NB4 (cell line): Measurements from ENCODE around the gene CLEC12A.

ENCODE experiments used
- DNase-seq: peaks from one replicate; pipeline ENCODE4 v3.0.0; 2010; ENCODE audit warnings: low read depth
- H3K4me3 ChIP-seq: one replicate; pipeline ENCODE4 v1.5.1; 2011; ENCODE audit warnings: mild to moderate bottlenecking, low read depth, low read length, moderate library complexity
- MYC ChIP-seq: IDR thresholded peaks from 2 replicates; pipeline ENCODE4 v1.6.1; 2011; ENCODE audit warnings: low read depth, low read length
- POLR2A ChIP-seq: IDR thresholded peaks from 2 replicates; pipeline ENCODE4 v1.6.1; 2011; ENCODE audit warnings: mild to moderate bottlenecking; ENCODE audit not compliant: insufficient read length; ENCODE audit errors: extremely low read depth
- TF ChIP-seq, protein P1 (sequence below): IDR thresholded peaks from 2 replicates; pipeline ENCODE4 v1.6.1; 2011; ENCODE audit warnings: low read depth, low read length
- TF ChIP-seq, protein P2 (sequence below): IDR thresholded peaks from one replicate; pipeline ENCODE4 v1.5.1; 2012; ENCODE audit warnings: low read depth, low read length

The CLEC12A gene

DNA sequence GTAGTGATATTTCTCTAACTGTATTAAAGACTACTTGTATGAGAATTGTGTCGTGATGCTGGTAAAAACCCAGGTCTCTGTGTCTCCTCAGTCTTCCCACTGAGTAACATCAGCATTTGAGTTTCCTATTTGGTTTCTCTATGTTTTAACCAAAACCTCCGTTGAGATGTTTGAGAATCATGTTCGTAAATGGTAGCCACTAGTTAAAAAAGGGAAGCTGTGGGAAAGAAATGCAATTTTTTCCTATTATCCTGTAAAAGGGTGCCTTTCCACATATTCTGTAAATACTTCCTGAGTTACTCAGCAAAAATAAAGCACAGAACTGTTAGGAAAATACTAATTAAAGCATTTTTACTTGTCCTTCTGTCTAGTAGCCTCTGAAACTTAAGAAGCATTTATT, 20.7 kb downstream of the CLEC12A start:
- no peak overlapping the region for H3K4me3 ChIP-seq
- TF ChIP-seq POLR2A (no peak), MYC (no peak)
- TF ChIP-seq, protein P1, sequence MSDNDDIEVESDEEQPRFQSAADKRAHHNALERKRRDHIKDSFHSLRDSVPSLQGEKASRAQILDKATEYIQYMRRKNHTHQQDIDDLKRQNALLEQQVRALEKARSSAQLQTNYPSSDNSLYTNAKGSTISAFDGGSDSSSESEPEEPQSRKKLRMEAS = no peak
- TF ChIP-seq, protein P2, sequence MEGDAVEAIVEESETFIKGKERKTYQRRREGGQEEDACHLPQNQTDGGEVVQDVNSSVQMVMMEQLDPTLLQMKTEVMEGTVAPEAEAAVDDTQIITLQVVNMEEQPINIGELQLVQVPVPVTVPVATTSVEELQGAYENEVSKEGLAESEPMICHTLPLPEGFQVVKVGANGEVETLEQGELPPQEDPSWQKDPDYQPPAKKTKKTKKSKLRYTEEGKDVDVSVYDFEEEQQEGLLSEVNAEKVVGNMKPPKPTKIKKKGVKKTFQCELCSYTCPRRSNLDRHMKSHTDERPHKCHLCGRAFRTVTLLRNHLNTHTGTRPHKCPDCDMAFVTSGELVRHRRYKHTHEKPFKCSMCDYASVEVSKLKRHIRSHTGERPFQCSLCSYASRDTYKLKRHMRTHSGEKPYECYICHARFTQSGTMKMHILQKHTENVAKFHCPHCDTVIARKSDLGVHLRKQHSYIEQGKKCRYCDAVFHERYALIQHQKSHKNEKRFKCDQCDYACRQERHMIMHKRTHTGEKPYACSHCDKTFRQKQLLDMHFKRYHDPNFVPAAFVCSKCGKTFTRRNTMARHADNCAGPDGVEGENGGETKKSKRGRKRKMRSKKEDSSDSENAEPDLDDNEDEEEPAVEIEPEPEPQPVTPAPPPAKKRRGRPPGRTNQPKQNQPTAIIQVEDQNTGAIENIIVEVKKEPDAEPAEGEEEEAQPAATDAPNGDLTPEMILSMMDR = no peak
- peak; percentile 19 for DNase-seq

DNA sequence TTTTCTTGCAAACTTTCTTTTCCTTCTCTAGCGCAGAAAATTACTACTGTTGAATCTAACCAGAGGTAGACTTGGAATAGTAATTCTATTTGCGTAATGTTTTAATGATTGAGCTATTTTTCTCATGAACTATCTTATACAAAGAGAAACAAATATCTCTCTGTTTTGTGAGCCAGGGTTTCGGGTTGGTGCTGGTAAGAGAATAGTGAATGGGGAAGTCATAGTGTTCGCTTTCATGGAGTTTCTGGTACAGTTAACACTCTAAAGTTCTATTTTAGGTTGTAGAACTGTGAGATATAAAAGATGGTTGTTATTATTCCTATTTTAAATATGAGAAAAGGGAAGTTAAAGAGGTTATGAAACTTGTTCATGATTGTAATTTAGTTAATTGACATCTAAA, 21.1 kb downstream of the CLEC12A start:
- TF ChIP-seq, protein P1 = no peak
- no peak for TF ChIP-seq MYC
- TF ChIP-seq, protein P2 = no peak
- TF ChIP-seq POLR2A = no peak
- H3K4me3 ChIP-seq = no peak overlapping the region
- no peak for DNase-seq

DNA sequence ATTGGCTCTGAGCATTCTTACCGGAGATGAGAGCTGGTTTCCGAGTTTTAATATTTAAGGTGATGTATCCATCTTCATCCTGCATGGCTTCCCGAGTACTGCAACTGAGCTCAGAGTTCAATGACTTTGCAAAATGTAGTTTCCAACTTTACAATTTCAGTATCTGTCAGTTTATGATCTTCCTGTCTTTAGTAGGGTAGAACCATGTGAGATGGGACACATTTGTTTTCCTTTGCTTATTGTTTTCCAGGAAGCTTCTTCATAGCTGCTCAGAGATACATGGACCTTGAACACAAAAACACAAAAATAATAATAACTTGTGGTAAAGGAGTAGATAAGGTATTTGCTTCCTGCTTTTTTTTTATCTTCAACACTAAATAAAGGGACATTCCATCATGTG, 27.8 kb downstream of the CLEC12A start, which contains the start of gene CLEC1B:
CLEC1B (minus strand) TSS at position 106 of the 400 bp plus-strand sequence; CDS start at position 85, 21 bp downstream.
- DNase-seq = no peak
- TF ChIP-seq MYC (no peak), POLR2A (no peak)
- TF ChIP-seq, protein P1 = no peak
- TF ChIP-seq, protein P2 = no peak
- no peak within 1 kb of the TSS for H3K4me3 ChIP-seq

DNA sequence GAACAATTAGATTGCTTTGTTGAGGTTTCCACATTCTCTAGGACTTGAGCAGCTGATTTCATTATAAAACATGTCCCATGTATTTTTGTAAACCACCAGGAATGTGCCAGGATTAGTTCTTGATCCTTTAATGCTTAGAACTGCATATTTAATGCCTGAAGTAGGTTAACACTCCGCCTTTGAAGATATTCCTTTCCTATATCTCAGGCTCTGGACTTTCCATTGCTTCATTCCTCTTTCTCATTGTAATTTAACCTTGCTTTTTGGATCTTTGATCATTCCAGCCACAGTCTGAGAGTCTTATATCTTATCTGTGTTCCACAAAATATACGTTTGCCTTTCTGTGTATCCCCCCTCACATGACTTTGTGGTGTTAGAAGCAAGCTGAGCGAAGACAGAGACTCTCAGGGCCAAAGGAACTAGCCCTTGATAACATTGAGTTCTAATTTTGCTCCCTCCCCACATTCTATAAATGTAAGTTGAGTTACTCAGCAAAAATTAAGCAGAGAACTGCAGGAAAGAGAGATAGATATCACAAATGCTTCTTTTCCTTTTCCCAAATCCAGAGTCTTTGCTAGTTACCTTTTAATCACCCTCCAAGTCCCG, 30.1 kb downstream of the CLEC12A start:
- no peak overlapping the region for H3K4me3 ChIP-seq
- no peak for DNase-seq
- TF ChIP-seq, protein P2 = no peak
- TF ChIP-seq, protein P1 = no peak
- no peak for TF ChIP-seq POLR2A

DNA sequence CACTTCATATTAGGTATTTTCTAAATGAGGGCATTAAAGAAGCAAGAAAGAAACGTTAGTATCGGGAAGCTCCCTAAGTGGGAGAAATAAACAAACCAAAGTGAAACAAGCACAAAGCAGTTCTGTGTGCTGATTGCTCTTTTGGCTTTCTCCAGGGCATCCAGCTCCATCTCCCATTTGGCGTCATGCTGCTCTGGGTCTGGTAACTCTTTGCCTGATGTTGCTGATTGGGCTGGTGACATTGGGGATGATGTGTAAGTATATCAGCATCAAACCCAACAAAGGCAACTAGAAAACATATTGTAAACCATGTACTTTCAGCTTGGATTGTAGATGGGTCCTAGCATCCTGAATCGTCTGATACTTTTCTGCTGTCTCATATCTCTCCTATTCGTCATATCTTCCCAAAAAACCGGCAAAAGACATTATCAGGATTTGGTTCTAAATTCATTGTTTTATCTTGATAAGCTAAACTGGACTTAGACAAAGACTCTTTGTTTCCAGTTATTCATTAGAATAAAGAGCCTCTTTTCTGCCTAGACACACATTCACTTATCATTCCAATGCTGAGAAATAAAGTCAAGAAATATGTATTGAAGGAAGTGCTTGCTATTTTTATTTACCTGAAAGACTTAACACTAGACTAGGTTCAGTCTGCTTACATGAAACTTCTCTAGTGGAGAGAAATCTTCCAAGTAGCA, 41.6 kb downstream of the CLEC12A start:
- H3K4me3 ChIP-seq = no peak overlapping the region
- TF ChIP-seq, protein P1 = no peak
- TF ChIP-seq, protein P2 = no peak
- TF ChIP-seq MYC (no peak), POLR2A (no peak)
- no peak for DNase-seq
